GM23338 (cell line): ENCODE measurements around the gene RAD18. TPM values are rescaled to one million over a fixed set of nuclear protein-coding genes. Genes with fewer than 3 reads are reported as not detected.

Experiments used
- ATAC-seq: fragments of 200-7000 bp; cut with Tn5 transposase; 3 replicates; pipeline ENCODE4 v1.9.1; 2020
- DNase-seq: peaks from one replicate; pipeline ENCODE4 v3.0.0-alpha.2; 2015; ENCODE audit warnings: low spot score
- H2AFZ ChIP-seq: fragments of 200-600 bp; sonication (generic); 2 replicates; pipeline ENCODE4 v1.8.0; 2016; ENCODE audit warnings: antibody characterized with exemption, mild to moderate bottlenecking, moderate library complexity
- H3F3A ChIP-seq: fragments of 200-600 bp; sonication (generic); replicated peaks from 2 replicates; pipeline ENCODE4 v1.8.0; 2017; ENCODE audit warnings: antibody characterized with exemption, mixed run types, low read depth
- H3K27ac ChIP-seq: fragments of 200-600 bp; sonication (generic); 2 replicates; pipeline ENCODE4 v1.6.1; 2016; ENCODE audit warnings: low read depth
- H3K27me3 ChIP-seq: fragments of 200-600 bp; sonication (generic); 2 replicates; pipeline ENCODE4 v1.8.0; 2016; ENCODE audit warnings: mild to moderate bottlenecking, mixed run types, moderate library complexity; ENCODE audit not compliant: insufficient read depth
- H3K36me3 ChIP-seq: fragments of 200-600 bp; sonication (generic); 2 replicates; pipeline ENCODE4 v1.8.0; 2016; ENCODE audit warnings: mild to moderate bottlenecking; ENCODE audit not compliant: insufficient read depth
- H3K4me1 ChIP-seq: fragments of 200-600 bp; sonication (generic); 2 replicates; pipeline ENCODE4 v1.8.0; 2016; ENCODE audit warnings: mild to moderate bottlenecking, moderate library complexity; ENCODE audit not compliant: insufficient read depth
- H3K4me2 ChIP-seq: fragments of 200-600 bp; sonication (generic); 2 replicates; pipeline ENCODE4 v1.7.1; 2017; ENCODE audit warnings: mixed run types
- H3K4me3 ChIP-seq: fragments of 200-600 bp; sonication (generic); 2 replicates; pipeline ENCODE4 v1.6.1; 2016; ENCODE audit warnings: mixed run types
- H3K79me2 ChIP-seq: fragments of 200-600 bp; sonication (generic); replicated peaks from 2 replicates; pipeline ENCODE4 v1.8.0; 2017; ENCODE audit warnings: mild to moderate bottlenecking; ENCODE audit not compliant: insufficient read depth
- H3K9me2 ChIP-seq: fragments of 200-600 bp; sonication (generic); 2 replicates; pipeline ENCODE4 v1.8.0; 2017; ENCODE audit not compliant: insufficient read depth
- H4K20me1 ChIP-seq: fragments of 200-600 bp; sonication (generic); replicated peaks from 2 replicates; pipeline ENCODE4 v1.8.0; 2017; ENCODE audit warnings: mild to moderate bottlenecking; ENCODE audit not compliant: insufficient read depth
- H3K27ac Mint-ChIP-seq: 2 replicates; pipeline ENCODE4 v1.8.0; 2020; ENCODE audit warnings: inconsistent platforms, mild to moderate bottlenecking, moderate library complexity, mixed read lengths
- H3K27me3 Mint-ChIP-seq: 3 replicates; pipeline ENCODE4 v1.8.0; 2022; ENCODE audit warnings: low read depth, mild to moderate bottlenecking, moderate library complexity, mixed read lengths, inconsistent platforms; ENCODE audit not compliant: insufficient read depth, poor library complexity
- H3K36me3 Mint-ChIP-seq: 3 replicates; pipeline ENCODE4 v1.8.0; 2021; ENCODE audit warnings: low read depth, mild to moderate bottlenecking, inconsistent platforms, moderate library complexity, mixed read lengths
- H3K4me1 Mint-ChIP-seq: 3 replicates; pipeline ENCODE4 v1.8.0; 2020; ENCODE audit warnings: mild to moderate bottlenecking, inconsistent platforms, mixed read lengths
- H3K4me3 Mint-ChIP-seq: 3 replicates; pipeline ENCODE4 v1.8.0; 2021; ENCODE audit warnings: moderate library complexity, mild to moderate bottlenecking, inconsistent platforms, mixed read lengths
- H3K9me3 Mint-ChIP-seq: 3 replicates; pipeline ENCODE4 v1.8.0; 2020; ENCODE audit warnings: moderate library complexity, mild to moderate bottlenecking, inconsistent platforms, mixed read lengths
- CREB1 ChIP-seq: fragments of 250-450 bp; sonication (Bioruptor Pico); IDR thresholded peaks from 2 replicates; pipeline ENCODE4 v1.5.0; 2020; ENCODE audit warnings: low read depth, mild to moderate bottlenecking, moderate library complexity
- CTCF ChIP-seq, 2 experiments: fragments of 200-600 bp in 1 of 2; sonication (generic) in 1 of 2; conservative IDR thresholded peaks; 2 replicates each; pipeline versions ENCODE4 v1.5.1 to v1.6.1; 2016 to 2017; ENCODE audit warnings: antibody characterized with exemption in 2 of 2, low read depth in 2 of 2, mild to moderate bottlenecking in 2 of 2, moderate library complexity in 1 of 2
- EZH2 ChIP-seq: fragments of 200-600 bp; sonication (generic); IDR thresholded peaks from one replicate; pipeline ENCODE4 v1.8.0; 2017; ENCODE audit warnings: antibody characterized with exemption, mild to moderate bottlenecking, low read depth; ENCODE audit not compliant: unreplicated experiment
- EZH2phosphoT487 ChIP-seq: fragments of 200-600 bp; sonication (generic); IDR thresholded peaks from one replicate; pipeline ENCODE4 v1.8.1; 2018; ENCODE audit warnings: antibody characterized with exemption; ENCODE audit not compliant: unreplicated experiment
- JUNB ChIP-seq: IDR thresholded peaks from one replicate; pipeline ENCODE4 v1.6.1; 2016; ENCODE audit warnings: antibody characterized with exemption; ENCODE audit not compliant: unreplicated experiment
- NANOG ChIP-seq: IDR thresholded peaks from 2 replicates; pipeline ENCODE4 v1.6.1; 2016; ENCODE audit warnings: antibody characterized with exemption, borderline replicate concordance
- REST ChIP-seq: IDR thresholded peaks from one replicate; pipeline ENCODE4 v1.6.1; 2018; ENCODE audit warnings: antibody characterized with exemption; ENCODE audit not compliant: unreplicated experiment
- ZNF114 ChIP-seq: fragments of 250-450 bp; sonication (Bioruptor Pico); IDR thresholded peaks from 2 replicates; pipeline ENCODE4 v1.5.0; 2020; ENCODE audit warnings: mild to moderate bottlenecking, moderate library complexity
- ZNF331 ChIP-seq: fragments of 250-450 bp; sonication (Bioruptor Pico); IDR thresholded peaks from 2 replicates; pipeline ENCODE4 v1.5.0; 2020; ENCODE audit warnings: low read depth, mild to moderate bottlenecking, moderate library complexity
- polyA plus RNA-seq: library from polyadenylated mRNA; unstranded; fragments of >200 nt; fragmentation: Nextera tagmentation; extraction: Ambion mirVana; gene quantifications from 2 replicates; pipeline ENCODE4 v1.2.1, GENCODE V29; 2016
- total RNA-seq: library from RNA; depleted of rRNA; stranded (reverse); fragments of >200 nt; shearing (Covaris generic); gene quantifications from 2 replicates; pipeline ENCODE4 v1.2.3, GENCODE V29; 2014
- TF ChIP-seq, protein P1 (sequence below): IDR thresholded peaks from 2 replicates; pipeline ENCODE4 v1.6.1; 2016; ENCODE audit warnings: antibody characterized with exemption

RAD18 gene
- total and polyA plus RNA-seq, 2 experiments from 2014 or later, result 25.4 to 40.1 TPM

GRCh38 chr3:9007928-9008327 is 44.7 kb upstream of the RAD18 start (continued):
- TF ChIP-seq REST, result no peak
- no peak for TF ChIP-seq CTCF (conservative IDR thresholded peaks at IDR 0.05; ENCODE audit: low read depth in 2 of 2)
- no peak for TF ChIP-seq ZNF114 (CRISPR knock-in tag)
- TF ChIP-seq CREB1, result no peak
- no peak for TF ChIP-seq EZH2phosphoT487
- no peak for TF ChIP-seq NANOG
- TF ChIP-seq JUNB, result no peak
- no peak for TF ChIP-seq ZNF331

- Histone ChIP-seq H3K27ac (no peak overlapping the region), H4K20me1 (no peaks in the 10 kb centered on the region), H2AFZ (no peak overlapping the region), H3K4me2 (no peak overlapping the region), H3K4me3 (no peak overlapping the region), H3K9me2 (no peaks in the 10 kb centered on the region), H3K27me3 (no peaks in the 10 kb centered on the region), H3F3A (no peaks in the 10 kb centered on the region), H3K4me1 (peaks cover 5% of the 10 kb centered on the region; the same call in 1 of the 2 replicates), H3K79me2 (no peaks in the 10 kb centered on the region), H3K36me3 (no peaks in the 10 kb centered on the region)
- H3K4me3 Mint-ChIP-seq, result no peak overlapping the region
- peaks cover 8% of the 10 kb centered on the region for H3K4me1 Mint-ChIP-seq
- H3K27me3 Mint-ChIP-seq, result peaks cover 7% of the 10 kb centered on the region
- no peaks in the 10 kb centered on the region for H3K9me3 Mint-ChIP-seq
- ATAC-seq (no peak), DNase-seq (no peak)
- H3K27ac Mint-ChIP-seq, result no peak overlapping the region
- peaks cover 10% of the 10 kb centered on the region for H3K36me3 Mint-ChIP-seq
- no peak for TF ChIP-seq CTCF (conservative IDR thresholded peaks at IDR 0.05; ENCODE audit: low read depth in 2 of 2)
- TF ChIP-seq CREB1, result no peak
- no peak for TF ChIP-seq ZNF114 (CRISPR knock-in tag)
- no peak for TF ChIP-seq REST
- no peak for TF ChIP-seq EZH2phosphoT487
- TF ChIP-seq EZH2, result no peak
- TF ChIP-seq, protein P1, sequence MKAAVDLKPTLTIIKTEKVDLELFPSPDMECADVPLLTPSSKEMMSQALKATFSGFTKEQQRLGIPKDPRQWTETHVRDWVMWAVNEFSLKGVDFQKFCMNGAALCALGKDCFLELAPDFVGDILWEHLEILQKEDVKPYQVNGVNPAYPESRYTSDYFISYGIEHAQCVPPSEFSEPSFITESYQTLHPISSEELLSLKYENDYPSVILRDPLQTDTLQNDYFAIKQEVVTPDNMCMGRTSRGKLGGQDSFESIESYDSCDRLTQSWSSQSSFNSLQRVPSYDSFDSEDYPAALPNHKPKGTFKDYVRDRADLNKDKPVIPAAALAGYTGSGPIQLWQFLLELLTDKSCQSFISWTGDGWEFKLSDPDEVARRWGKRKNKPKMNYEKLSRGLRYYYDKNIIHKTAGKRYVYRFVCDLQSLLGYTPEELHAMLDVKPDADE, result no peak
- no peak for TF ChIP-seq JUNB
These were observed 43.9 kb upstream of the RAD18 start for GRCh38 chr3:9007213-9007612.
